Right atrium auricular region (tissue), 2 donors: Measurements from ENCODE around the gene TAOK3. TPM values are rescaled to one million over a fixed set of nuclear protein-coding genes. Genes with fewer than 3 reads are reported as not detected.

Experiments used
- DNase-seq: peaks from one replicate; pipeline ENCODE4 v3.0.0-alpha.2; 2019; ENCODE audit warnings: low spot score
- H3K27ac ChIP-seq, 2 donors: fragments of 200-600 bp; sonication (generic); 1 replicate in 1 of 2; 2 replicates in 1 of 2; pipeline ENCODE4 v1.5.1; 2016 to 2019
- H3K27me3 ChIP-seq, 2 donors: fragments of 200-600 bp; sonication (generic); one replicate each; pipeline versions ENCODE4 v1.5.1 to v1.6.0; 2017 to 2019
- H3K36me3 ChIP-seq: fragments of 200-600 bp; sonication (generic); one replicate; pipeline ENCODE4 v1.5.1; 2016
- H3K4me1 ChIP-seq, 2 donors: fragments of 200-600 bp; sonication (generic); one replicate each; pipeline versions ENCODE4 v1.5.1 to v1.6.0; 2017 to 2019
- H3K4me3 ChIP-seq, 2 donors: fragments of 200-600 bp; sonication (generic); 1 replicate in 1 of 2; 2 replicates in 1 of 2; pipeline ENCODE4 v1.5.1; 2017 to 2019; ENCODE audit warnings: mild to moderate bottlenecking in 1 of 2, moderate library complexity in 1 of 2
- H3K9me3 ChIP-seq, 2 donors: fragments of 200-600 bp; sonication (generic); one replicate each; pipeline ENCODE4 v1.5.1; 2019
- total RNA-seq, 2 donors: library from RNA; depleted of rRNA; stranded (reverse); fragments of >200 nt; gene quantifications; one replicate each; pipeline ENCODE4 v1.1.0, GENCODE V29; 2016
- TF ChIP-seq, protein P1 (sequence below), 2 donors: fragments of 200-600 bp; sonication (generic); IDR thresholded peaks; one replicate each; pipeline ENCODE4 v1.5.1; 2019; ENCODE audit warnings: antibody characterized with exemption in 2 of 2

Gene TAOK3
- total RNA-seq, 2 donors from 2014 or later, result 18.1 to 21.1 TPM

DNA sequence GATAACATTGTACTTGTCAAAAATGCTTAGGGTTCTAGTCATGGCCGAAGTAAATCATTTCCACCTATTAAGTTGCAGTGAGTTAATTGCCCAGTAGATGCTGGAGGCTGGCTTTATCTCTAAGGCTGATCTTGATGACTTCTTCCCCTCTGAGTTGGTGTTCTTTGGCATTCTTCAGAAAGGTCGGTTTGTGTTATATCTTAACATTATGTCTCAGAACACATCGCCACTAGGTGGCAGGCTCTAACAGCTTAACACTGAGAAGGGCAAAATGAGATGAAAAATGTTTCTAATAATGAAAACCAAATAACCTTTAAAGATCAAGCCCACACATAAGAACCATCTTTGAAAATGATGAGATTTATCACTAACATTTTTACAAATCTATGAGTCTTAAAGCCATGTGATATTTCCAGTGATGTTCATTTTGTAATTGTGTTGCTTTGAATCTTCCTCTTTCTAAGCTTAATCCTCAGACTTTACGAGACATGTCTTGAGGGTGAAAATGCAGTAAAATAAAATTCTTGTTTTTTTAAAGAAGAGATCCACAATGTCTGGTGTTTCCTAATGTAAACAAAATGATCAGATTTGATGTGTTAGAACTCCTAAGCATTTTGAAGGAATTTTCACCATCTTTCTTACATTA lies 32.3 kb upstream of the TAOK3 start:
- Histone ChIP-seq H3K9me3 (no peaks in the 10 kb centered on the region), H3K36me3 (peaks cover 47% of the 10 kb centered on the region), H3K27me3 (no peaks in the 10 kb centered on the region), H3K4me1 (no peaks in the 10 kb centered on the region), H3K27ac (no peak overlapping the region), H3K4me3 (no peak overlapping the region)
- peak; percentile 59 for DNase-seq
- TF ChIP-seq, protein P1, sequence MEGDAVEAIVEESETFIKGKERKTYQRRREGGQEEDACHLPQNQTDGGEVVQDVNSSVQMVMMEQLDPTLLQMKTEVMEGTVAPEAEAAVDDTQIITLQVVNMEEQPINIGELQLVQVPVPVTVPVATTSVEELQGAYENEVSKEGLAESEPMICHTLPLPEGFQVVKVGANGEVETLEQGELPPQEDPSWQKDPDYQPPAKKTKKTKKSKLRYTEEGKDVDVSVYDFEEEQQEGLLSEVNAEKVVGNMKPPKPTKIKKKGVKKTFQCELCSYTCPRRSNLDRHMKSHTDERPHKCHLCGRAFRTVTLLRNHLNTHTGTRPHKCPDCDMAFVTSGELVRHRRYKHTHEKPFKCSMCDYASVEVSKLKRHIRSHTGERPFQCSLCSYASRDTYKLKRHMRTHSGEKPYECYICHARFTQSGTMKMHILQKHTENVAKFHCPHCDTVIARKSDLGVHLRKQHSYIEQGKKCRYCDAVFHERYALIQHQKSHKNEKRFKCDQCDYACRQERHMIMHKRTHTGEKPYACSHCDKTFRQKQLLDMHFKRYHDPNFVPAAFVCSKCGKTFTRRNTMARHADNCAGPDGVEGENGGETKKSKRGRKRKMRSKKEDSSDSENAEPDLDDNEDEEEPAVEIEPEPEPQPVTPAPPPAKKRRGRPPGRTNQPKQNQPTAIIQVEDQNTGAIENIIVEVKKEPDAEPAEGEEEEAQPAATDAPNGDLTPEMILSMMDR (IDR thresholded peaks at IDR 0.05), result peak; percentile 65 to 78

DNA sequence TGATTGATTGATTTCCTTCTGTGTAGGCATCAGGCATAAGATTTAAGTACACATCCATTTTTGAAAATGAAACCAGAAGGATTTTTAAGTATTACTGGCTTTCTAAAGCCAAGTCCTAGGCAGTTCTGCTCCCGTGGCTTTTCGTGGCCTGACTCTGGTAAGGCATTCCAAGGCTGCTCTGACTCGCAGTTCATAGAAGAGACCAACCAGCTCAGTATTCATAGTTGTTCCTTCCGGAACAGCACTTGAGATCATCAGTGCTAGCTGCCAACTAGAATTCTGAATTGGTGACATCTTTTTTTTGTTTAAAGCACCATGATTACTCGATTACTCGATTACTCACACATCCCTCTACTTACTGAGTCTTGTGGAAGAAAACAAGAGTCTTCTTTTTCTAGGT lies 29.5 kb upstream of the TAOK3 start:
- no peak for DNase-seq
- H3K9me3 ChIP-seq, result no peaks in the 10 kb centered on the region
- TF ChIP-seq, protein P1 (IDR thresholded peaks at IDR 0.05), result no peak
- H3K27me3 ChIP-seq, result no peaks in the 10 kb centered on the region
- H3K36me3 ChIP-seq, result peaks cover 47% of the 10 kb centered on the region
- peaks cover 0 to 11% of the 10 kb centered on the region in 2 donors for H3K4me1 ChIP-seq
- H3K4me3 ChIP-seq, result no peak overlapping the region
- H3K27ac ChIP-seq, result no peak overlapping the region

DNA sequence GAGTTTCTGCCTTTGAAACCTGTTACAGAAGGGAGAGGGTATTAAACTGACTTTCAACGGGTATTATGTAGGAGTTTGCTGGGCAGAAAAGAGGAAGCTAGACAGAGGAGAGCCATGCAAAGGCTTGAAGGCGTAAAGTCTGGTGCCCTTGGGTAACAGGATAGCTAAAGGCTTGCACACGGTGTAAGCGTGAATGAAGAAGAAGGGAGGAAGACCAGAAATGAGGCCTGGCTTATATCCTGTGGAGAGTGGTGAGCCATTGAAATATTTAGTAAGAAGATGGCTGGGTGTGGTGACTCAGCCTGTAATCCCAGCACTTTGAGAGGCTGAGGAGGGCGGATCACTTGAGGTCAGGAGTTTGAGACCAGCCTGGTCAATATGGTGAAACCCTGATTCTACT lies 26.2 kb upstream of the TAOK3 start:
- Histone ChIP-seq H3K9me3 (no peaks in the 10 kb centered on the region), H3K27ac (no peak overlapping the region), H3K36me3 (peaks cover 46% of the 10 kb centered on the region), H3K4me1 (peaks cover 0 to 11% of the 10 kb centered on the region in 2 donors), H3K27me3 (no peaks in the 10 kb centered on the region), H3K4me3 (no peak overlapping the region)
- TF ChIP-seq, protein P1 (IDR thresholded peaks at IDR 0.05), result no peak
- DNase-seq, result no peak

DNA sequence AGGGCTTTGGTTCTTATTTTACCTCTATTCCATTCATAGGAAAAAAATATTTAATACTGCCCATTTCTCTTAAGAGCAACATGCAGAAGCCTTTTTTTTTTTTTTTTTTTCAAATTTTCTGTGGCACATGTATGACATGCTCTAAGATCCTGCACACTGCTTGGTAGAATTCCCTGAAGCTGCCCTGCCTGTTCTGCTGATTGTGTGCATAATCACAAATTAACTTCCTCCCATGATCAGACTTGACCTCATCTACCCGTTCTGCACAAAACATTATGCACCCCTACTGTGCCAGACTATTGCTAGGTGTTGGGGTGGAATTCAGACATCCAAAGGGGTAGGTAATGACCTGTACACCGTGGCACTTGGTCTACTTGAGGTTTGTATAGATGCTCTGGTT lies 25.8 kb upstream of the TAOK3 start:
- DNase-seq, result no peak
- Histone ChIP-seq H3K36me3 (peaks cover 48% of the 10 kb centered on the region), H3K9me3 (no peaks in the 10 kb centered on the region), H3K27me3 (no peaks in the 10 kb centered on the region), H3K4me1 (peaks cover 0 to 11% of the 10 kb centered on the region in 2 donors), H3K4me3 (no peak overlapping the region), H3K27ac (no peak overlapping the region)
- TF ChIP-seq, protein P1 (IDR thresholded peaks at IDR 0.05), result no peak

DNA sequence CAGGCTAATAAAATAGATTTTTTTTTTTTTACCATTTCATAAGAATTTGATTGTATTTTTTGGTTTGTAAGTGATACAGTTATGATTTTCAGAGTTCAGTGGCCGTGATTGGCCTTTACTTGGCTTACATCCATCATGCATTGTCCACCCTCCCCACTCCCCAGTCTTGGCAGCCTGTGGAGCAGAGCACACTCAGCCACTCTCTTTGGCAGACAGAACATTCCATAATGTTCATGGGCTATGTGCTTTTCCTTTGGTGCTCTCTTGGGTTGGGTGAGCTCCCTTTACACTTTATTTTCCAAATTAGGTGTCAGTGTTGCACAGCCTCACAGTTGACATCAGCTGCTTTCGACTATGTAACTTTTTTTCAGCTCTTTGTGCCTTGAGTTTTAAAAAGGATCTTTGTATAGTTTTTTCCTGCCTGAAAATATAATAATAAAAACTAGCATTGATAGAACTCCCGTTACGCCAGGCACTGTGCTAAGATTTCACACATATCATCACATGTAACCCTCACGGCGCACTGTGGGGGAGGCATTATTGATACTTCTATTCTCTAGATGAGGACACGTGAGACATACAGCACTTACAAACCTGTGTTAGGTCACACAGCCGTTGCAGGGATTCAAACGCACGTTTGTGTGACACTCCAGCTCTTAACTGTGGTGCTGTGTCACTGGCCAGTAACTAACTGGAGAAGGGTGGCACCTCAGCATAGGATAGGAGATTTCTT lies 25.2 kb upstream of the TAOK3 start:
- no peaks in the 10 kb centered on the region for H3K27me3 ChIP-seq
- peaks cover 48% of the 10 kb centered on the region for H3K36me3 ChIP-seq
- H3K4me1 ChIP-seq, result peaks cover 0 to 11% of the 10 kb centered on the region in 2 donors
- no peak for DNase-seq
- no peak overlapping the region for H3K4me3 ChIP-seq
- H3K27ac ChIP-seq, result no peak overlapping the region
- no peaks in the 10 kb centered on the region for H3K9me3 ChIP-seq
- TF ChIP-seq, protein P1 (IDR thresholded peaks at IDR 0.05), result no peak
